COLO668 (cell line): ENCODE results near the gene TOX2.

Experiments
- DNase-seq: peaks from one replicate; lab custom pipeline; 2025; ENCODE audit not compliant: unreplicated experiment; lab: John Stamatoyannopoulos, UW

Gene TOX2

DNA sequence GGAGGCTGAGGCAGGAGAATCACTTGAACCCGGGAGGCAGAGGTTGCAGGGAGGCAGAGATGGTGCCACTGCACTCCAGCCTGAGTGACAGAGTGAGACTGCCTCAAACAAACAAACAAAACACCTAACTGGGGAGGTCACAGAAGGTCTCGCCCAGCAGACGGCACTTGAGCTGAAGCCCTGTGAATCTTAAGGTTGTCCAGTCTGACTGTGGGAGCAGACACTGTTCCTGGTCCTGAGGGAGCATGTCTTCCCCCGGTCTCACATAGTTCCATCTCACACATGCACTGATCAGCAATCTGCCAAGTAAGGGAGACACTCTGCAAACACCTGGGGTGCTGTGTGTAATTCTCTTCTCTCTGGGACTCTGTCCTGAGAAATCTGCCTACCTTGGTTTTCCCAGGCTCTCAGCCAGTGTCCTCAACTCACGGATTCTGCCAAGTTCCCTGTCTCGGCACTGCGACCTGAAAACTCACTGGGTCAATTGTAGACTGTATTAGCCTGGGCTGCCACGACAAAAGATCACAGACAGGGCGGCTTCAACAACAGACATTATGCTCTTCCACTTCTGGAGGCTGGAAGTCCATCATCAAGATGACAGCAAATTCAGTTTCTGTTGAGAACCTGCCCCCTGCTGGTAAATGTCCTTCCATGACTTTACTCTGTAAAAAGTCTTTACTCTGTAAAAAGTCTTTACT lies 178.0 kb downstream of the TOX2 start:
- DNase-seq, result no peak

DNA sequence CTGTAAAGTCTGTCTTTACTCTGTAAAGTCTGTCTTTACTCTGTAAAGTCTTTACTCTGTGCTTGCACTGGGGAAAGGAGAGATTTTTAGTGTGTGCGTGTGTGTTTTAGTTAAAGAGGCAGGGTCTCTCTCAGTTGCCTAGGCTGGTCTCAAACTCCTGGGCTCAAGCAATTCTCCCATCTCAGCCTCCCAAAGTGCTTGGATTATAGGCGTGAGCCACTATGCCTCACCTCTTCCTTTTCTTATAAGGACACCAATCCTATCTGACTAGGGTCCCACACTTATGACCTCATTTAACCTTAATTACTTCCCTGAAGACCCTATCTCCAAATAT lies 178.6 kb downstream of the TOX2 start:
- DNase-seq, result no peak

DNA sequence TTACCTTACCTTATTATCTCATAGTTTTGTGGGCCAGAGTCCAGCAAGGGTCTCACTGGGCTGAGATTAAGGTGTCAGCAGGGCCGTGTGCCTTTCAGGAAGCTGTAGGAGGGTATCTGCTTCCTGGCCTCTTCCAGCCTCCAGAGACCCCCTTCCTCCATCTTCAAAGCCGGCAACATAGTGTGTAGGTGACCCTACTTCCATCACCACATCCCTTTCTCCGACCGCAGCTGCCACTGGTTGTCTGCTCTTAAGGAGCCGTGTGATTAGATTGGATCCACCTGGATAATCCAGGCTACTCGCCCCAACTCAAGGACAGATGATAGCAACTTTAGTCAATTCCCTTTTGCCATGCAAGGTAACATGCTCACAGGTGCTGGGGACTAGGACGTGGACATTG lies 181.2 kb downstream of the TOX2 start:
- DNase-seq, result no peak

DNA sequence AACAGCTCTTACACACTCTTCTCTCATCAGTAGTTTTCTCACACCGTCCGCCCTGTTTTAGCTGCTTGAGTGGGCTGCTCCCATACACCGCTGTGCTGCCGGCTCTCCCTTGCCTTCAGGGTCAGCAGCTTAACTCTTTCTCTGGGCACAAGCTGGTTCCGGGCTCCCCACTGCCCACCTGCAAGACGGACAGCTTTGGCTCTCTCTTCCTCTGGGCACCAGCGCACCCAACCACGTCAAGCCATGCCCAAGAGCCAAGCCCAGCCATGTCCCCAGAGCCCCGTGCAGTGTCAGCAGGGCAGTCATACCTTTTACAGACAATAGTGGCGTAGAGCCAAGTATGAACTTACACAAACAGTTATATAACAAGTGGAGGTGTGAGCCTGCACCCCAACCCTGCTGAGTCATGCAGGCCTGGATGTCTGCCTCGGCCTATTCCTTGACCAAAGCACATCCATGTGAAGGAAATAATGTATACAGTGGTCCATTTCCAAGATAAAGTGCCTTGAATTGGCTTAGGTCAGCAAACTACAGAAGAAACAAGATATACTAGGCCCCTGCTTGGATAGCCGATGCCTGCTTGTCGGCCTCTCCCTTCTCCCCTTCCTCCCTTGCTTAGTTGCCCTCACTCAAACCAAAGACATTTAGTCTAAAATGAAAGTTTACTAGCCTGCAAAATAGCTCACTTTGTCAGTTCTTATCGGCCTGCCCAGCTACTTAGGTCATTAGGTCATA lies 183.0 kb downstream of the TOX2 start:
- DNase-seq, result no peak

DNA sequence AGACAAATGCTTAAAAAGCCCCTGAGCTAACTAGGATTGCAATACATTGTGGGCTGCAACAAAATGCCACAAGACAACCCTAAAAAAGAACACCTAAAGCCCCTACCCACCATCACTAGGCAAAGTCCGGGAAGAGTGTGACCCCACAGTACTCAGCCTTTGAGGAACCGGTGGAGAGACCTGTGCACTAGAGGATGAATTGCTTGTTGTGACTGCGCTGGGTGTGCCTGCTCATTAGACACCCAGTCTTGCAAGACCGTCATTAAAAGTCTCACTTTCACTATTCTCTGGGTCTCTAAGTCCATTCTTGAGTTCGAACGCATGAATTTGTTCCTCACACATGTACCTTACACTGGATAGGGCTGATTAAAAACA lies 183.6 kb downstream of the TOX2 start:
- DNase-seq, result no peak

DNA sequence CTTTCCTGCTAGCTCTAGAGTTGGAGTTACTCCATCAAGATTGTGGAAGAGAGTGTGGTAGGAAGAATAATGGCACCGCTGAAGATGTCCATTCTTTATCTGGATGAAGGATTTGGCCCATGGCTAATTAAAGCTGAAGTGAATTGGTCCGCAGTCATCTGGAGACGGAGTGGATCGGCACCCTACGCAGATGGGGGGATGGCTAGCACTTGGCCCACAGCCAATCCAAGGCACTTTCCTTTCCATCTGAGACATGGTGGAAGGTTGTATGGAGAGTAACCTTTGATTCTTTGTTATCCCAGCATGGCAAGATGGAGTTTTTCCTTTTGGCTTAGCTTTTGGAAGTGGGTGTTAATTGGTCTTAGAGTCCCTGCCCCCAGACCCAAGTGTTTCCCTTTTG lies 184.0 kb downstream of the TOX2 start:
- no peak for DNase-seq

DNA sequence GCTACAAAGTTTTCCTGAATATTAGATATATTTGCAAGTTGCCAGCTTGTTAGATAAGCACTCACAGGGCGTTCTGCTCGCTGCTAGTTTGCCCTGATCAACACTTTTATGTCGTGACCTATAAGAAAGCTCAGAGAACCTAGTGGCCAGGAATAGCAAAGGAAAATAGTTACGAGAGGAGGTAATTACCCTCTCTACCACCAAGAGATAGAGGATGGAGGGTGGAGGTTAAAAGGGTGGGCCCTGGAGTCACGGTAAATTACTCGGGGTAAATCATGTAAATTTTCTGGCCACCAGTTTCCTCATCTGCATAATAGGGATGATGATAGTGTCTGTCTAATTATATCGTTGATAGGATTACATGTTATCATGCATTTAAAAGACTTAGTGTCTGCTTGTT lies 185.2 kb downstream of the TOX2 start:
- DNase-seq, result no peak

DNA sequence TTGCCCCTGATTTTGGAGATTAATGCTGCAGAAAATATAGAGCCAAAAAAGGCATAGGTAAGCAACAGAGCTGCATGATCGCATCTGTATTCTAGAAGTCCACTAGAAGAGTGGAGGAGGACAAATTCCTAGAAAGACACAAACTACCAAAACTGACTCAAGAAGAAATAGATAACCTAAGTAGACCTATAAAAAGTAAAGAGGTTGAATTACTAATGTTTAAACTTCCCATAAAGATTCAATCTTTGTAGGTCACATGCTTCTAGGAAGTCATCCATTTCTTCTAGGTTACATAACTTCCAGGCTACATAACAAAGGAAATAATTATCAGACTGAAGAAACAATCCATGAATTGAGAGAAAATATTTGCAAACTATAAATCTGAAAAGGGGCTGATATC lies 187.9 kb downstream of the TOX2 start:
- no peak for DNase-seq

DNA sequence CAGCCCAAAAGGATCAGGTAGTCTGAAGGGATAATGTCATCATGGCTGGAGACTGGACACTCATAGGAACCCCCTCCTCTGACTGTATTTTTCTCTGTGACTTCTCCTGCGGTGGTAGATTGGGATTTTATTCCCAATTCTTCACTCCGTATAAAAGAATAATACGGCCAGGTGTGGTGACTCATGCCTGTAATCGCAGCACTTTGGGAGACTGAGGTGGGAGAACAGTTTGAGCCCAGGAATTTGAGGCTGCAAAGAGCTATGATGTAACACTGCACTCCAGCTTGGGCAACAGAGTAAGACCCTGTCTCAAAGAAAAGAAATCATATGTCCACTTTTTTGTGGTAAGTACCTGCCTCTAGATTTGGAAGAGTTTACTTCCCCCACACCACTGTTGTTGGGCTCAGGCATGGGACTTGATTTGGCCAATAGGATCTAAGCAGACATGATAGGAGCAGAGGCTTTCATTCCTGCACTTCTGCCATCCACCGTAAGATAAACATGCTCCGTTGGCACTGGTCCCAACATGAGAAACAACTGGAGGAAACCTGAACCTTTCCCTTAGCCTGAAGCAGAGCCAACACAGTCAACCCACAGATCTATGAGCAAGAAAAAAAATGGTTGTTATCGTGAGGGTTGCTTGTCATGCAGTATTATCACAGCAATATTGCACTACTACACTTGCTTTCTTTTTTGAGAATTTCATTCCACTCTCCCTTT lies 190.3 kb downstream of the TOX2 start:
- DNase-seq, result peak; percentile 25

DNA sequence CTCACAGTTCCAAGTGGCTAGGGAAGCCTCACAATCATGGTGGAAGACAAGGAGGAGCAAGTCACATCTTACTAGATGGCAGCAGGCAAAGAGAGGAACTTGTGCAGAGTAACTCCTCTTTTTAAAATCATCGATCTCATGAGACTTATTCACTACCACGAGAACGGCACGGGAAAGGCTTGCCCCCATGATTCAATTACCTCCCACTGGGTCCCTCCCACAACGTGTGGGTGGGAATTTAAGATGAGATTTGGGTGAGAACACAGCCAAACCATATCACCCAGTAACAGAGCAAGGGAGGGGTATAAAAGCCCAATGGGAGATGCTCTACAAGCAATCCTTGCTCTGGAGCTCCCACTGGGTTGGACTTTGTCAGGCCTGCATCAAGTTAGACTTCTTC lies 192.0 kb downstream of the TOX2 start:
- no peak for DNase-seq

DNA sequence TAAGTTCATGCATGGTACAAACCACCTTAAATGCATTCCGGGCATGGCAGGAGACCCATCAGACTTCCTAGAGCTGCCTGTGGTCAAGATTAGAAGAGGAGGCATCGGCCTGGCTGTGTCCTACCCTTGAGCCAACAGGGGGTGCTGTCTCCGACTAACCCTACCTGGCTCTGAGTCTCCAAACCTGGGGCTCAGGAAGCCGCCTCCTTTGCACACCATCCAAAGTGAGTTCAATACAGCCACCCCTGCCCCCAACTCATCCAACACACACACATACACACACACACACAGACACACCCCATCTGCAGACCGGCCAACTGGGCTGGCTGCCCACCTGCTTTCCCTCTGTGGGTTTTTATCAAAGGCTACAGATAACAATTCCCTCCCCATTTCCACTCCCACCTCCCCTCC lies 195.3 kb downstream of the TOX2 start:
- no peak for DNase-seq

DNA sequence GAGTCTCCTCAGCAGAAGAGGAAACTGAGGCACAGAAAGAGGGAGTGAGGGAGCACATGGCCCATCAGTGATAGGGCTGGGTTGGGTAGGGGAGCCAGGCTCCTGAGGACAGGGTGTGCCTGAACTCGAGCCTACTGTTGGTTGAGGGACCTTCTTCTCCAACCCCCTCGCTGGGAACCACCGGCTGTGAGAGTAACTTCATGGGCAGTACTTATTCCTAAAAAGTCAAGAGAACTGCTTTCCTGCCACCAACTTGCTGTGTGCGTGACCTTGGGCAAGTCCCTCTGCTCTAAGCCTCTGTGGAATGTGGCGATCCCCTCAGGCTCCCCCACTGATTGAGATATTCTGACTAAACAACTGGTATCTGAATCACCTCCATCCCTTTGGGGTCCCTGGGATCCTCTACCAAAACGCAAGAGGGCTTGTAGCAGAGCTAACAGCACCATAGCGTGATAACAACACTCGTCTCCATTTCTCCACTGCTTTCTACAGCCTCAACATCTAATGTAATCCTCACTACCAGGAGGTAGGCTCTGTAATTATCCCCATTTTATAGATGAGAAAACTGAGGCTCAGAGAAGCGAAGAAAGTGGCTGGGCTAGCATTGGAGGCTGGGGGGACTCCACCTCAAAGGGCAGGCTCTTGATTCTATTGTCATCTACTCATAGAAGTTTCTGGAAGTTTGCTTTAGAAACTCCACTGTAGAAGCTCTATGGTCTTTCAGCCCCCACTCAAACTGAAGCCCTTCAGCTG lies 196.3 kb downstream of the TOX2 start:
- no peak for DNase-seq

DNA sequence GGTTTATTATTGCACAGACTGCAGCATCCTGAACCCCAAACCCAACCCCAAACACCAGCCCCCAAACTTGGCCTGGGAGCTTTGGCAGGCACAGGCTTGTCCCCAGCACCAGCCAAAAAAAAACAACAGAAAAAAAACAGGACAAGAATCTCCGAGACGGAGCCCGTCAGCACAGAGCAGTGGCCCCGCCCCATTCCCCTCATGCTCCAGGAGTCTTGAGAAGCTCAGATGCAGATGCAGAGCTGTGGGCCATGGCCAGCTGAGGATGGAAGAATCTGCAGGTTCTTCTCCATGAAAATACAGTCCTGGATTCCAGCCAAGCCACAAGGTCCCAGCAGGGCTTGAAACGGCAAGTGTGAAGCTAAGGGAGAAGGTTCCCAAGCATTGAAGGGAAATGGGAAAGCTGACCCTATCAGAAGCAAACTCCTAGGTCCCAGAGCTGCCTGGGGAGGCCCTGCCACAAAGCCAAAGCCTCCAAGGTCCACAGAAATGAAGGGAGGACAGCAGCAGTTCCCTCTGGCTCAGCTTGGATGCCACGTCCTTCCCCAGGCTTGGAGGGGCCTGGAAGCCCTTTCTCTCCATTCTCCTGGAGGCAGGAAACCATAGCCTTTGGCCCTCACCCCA lies 197.2 kb downstream of the TOX2 start:
- DNase-seq, result no peak

DNA sequence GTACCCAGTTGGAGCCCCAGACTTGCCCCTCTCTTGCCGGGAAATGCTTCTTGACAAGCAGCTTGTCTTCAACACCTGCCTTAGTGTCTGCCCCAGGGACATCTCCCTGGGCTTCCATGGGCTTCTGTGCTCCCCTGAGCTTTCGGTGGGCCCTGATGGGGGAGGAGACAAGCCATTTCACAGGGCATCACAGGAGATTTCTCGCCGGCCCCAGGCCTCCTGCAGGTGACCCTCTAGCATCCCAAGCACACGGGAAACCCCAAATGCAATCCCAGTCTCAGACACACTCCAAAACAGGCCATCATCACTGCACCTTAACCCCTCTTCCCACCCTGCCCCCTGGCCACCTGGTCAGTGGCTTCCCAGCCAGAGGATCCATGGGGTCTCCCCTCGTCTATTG lies 197.8 kb downstream of the TOX2 start:
- no peak for DNase-seq

DNA sequence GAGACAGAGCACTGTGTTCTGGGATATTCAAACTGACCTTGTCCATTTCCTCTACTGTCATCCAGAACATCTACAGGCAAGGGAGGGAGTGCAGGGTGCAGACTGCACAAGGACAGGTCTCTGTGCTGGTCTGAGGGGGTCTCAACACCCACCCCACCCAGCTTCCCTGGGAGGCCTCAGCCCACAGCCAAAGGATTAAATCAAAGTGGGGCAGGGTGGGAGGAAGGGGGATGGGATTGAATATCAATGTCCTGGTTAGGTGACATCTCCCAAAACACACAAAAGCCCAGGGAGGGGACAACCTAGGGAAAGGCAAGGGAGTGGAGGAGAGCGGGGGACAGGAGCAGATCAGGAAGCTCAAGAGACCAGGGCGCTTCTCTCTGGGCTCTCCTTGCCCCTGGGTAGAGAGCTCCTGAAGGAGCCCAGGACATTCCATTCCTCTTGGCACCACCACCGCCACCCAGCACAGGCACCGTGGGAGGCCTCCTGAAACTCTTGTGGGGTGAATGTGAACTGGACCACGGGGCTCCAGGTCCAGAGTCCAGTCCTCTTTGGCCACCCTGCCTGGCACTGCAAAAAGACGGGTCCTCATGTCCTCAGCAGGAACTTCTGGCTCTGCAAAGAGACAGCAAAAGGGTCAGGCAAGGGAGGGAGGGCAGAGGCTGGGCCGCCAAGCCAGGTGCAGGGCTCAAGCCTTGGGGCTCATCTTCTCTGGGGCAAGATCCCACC lies 198.4 kb downstream of the TOX2 start:
- DNase-seq, result no peak

DNA sequence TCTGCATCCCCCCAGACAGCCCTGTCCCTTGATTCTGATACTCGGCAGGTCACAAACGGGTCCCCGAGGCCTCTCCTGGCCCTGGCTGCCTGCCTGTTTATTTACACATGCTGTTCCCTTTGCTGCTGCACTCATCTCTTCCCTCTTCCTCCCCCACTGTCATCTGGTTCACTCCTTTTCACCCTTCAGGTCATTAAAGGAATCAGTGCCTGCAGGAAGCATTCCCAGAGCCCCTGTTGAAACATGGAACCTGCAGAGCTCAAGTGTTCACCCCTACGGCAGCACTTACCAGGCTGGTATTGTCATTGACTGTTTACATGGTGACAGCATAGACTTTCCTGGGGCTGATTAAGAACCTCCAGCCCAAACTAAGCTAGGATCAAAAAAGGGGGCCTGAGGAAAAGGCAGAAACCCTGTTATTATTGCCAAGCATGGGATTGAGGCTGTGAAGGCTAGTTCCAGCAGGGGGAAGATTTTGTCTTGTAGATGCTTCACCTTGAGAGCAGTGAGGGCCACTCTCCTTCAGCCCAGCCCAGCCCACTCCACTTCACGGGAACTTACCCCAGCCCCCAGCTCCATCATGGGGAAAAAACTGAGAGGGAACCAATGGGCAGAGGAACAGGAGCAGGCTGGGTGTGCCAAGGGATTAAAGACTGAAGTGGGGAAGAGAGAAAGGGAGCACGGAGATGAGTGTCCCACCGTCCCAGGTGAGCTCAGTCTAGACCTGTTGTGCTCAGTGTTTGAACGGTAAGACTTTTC lies 199.1 kb downstream of the TOX2 start:
- no peak for DNase-seq

DNA sequence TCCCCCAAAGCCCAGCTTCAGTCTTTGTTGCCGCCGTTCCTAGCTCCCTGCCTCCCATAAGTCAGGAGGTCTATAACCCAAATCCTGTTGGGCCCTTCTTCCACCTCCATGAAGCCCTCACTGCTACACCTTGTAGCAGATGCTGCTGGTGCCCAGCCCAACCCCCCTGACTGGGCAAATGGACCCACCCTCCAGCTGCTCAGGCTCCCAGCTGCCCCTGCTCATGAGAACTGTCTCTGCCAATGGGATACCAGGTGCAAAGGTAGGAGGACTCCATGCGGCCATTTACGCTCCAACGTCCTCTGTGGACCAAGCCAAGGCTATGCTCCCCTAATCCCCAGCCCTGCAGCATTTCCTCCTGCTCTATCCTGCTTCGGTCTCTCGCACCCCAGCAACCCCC lies 200.5 kb downstream of the TOX2 start:
- no peak for DNase-seq

DNA sequence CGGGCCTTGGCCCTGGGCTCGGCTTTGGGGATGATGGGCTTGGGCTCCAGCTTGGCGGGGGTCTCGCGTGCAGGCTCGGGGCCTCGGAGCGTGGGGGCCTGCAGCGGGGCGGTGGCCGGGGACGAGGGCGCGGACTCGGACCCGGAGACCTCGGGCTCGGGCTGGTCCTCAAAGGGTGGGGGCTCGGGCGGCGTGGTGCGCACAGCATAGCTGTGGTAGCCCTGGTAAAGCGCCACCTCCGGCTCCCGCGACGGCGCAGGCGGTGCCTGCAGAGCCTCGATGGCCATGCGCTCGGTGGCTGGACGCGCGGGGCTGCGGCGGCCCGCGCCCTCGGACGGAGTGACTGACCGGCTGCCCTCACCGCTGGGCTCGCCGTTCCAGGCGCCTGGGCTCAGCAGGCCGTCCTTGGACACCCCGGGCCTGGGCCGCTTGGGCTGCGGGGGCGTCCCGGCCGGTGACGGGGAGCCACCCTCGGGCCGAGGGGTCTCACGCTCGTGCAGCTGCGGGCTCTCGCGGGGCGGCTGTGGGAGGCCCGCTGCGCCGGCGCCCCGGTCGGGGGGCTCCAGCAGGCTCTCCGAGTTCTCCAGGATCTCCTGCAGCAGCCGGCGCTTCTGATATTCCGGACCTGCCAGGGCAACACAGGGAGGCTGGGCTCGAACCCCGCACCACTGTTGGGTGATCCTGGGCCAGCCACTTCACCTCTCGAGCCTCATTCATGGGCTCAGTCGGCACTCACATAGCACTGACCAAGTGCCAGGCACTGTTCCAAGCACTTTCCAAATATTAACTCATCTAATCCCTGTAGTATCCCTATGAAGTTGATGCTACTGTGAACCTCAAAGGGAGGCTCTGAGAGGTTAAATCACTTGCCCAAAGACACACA lies 201.4 kb downstream of the TOX2 start:
- no peak for DNase-seq
